GM21529 (cell line): ENCODE data around the gene PTPRA.
"Not testable (repeated sequence)": the region's sequence is repeated elsewhere in the genome, so short reads cannot be mapped to it uniquely, and the experiment has no call there.

Source experiments
- ATAC-seq: cut with Tn5 transposase; IDR thresholded peaks from one replicate; pipeline ENCODE4 v1.9.1; 2021; ENCODE audit not compliant: unreplicated experiment

PTPRA gene

GRCh38 chr20:2993250-2993649 is 120.0 kb downstream of the PTPRA start:
- no peak for ATAC-seq

DNA sequence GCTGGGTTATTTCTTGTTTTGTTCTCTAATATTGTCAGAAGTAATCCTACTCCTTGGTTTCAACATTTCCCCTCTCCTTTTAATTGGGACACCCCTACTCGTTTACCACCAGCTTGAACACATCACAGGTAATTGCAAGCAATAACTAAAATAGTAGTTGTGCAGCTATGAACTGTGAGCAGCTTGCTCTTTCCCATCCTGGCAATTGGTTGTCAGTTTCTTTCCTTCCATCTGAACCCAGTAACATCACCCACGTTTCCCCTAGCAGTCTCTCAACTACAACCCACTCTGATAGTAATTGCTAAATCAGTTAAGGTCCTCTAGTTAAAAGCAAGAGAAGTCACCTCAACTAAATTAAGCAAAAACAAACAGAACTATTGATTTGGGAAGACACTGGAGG is 122.5 kb downstream of the PTPRA start:
- ATAC-seq, result no peak

GRCh38 chr20:2998728-2999127 is 125.4 kb downstream of the PTPRA start:
- ATAC-seq, result no peak

- ATAC-seq, result peak; percentile 58
Measured at GRCh38 chr20:3000852-3001523, 127.7 kb downstream of the PTPRA start.

GRCh38 chr20:3003416-3003815 is 130.1 kb downstream of the PTPRA start:
- no peak for ATAC-seq

DNA sequence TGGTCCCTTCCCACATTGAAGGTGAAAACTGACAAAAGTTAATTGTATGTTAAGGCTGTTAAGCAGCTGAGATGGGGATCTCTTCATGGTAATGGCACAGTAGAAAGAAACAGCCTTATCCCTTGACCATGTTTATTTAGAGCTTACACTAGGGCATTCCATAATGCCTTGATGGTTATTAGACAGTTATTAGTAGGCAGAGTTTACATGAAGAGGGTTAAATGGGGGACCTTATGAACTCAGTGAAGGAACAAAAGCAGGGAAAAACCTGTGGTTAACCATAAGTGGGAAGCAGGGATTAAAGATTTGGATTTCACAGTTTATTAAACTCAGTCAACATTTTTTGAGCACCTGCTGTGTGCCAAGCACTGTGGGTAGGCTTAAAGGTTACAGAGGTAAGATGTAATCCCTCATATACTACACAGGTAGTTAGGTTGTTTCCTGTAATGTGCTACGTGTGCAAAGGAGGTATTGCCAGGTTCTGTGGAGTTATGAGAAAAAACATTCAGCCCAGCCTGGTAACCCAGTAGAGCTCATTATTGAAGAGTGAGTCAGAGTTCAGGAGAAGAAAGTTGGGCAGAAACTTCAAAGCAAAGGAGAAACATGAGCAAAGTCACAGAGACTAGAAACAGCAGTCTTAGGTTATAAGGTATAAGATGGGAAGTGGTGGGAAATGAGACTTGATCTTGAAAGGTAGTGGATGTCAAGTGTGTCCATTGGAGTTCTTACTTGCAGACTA is 137.9 kb downstream of the PTPRA start:
- ATAC-seq, result no peak

DNA sequence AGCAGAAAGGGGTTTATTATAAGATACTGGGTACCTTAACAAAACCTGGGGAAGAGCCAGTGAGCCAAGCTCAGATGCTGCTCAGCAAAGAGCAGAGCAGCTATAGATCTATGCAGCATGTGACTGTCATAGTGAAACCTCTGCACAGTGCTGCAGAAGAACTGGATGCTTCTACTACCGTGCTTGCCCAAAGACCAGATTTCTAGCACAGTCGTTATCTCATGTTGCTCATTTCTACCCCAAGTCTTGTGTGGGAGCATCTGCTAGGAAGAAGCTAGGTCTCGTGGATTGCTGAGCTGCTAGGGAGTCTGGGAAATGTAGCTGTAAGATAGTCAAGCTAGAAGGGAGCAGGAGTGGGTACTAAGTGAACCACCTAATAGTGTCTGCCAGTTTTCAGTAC is 138.5 kb downstream of the PTPRA start:
- no peak for ATAC-seq

DNA sequence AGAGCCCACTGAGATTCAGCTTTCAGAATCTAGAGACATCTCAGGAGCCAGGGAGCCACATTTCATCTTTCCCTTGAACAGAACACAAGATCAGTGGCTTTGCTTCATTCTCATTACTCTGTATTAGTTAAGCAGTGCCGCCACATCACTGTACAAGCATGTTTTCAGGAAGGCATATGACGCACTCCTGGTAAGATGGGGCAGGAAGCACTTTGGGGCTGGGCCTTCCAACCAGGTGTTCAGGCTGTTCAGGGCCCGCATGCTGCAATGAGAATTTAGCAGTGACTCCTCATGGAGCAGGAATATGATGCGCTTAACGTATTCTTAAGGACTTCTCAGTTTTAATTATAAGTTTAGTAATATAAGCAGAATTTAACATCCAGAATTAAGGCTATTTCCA is 140.5 kb downstream of the PTPRA start:
- ATAC-seq, result no peak

- ATAC-seq, result no peak
Measured at GRCh38 chr20:3014179-3014578, 140.9 kb downstream of the PTPRA start.

GRCh38 chr20:3014662-3015061 is 141.4 kb downstream of the PTPRA start:
- no peak for ATAC-seq

DNA sequence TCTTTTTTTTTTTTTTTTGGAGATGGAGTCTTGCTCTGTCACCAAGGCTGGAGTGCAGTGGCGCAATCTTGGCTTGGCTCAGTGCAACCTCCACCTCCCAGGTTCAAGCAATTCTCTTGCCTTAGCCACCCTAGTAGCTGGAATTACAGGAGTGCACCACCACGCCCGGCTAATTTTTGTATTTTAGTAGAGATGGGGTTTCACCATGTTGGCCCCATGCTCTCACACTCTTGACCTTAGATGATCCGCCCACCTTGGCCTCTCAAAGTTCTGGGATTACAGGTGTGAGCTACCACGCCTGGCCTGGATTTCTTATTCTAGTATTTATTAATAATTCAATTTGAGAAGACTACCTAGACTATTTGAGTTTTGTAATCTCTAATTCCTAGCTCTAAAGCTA is 142.0 kb downstream of the PTPRA start:
- not testable (repeated sequence) for ATAC-seq

GRCh38 chr20:3021327-3021726 is 148.0 kb downstream of the PTPRA start:
- ATAC-seq, result no peak

DNA sequence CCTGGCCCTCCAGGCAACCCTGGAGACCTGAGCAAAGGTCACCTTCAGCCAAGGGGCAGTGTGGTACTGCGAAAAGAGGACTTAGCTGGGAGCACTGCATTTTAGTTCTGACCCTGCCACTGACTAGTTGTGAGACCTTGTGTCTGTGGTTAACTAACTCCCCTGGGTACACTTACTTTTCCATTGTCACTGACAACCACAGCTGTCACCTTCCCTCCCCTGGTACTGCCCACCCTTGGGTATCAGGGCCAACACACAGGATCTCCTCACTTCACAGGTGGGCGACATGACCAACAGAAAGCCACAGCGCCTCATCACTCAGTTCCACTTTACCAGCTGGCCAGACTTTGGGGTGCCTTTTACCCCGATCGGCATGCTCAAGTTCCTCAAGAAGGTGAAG is 148.5 kb downstream of the PTPRA start:
- ATAC-seq, result no peak

GRCh38 chr20:3022559-3023490 is 149.5 kb downstream of the PTPRA start:
- not testable (repeated sequence) for ATAC-seq

DNA sequence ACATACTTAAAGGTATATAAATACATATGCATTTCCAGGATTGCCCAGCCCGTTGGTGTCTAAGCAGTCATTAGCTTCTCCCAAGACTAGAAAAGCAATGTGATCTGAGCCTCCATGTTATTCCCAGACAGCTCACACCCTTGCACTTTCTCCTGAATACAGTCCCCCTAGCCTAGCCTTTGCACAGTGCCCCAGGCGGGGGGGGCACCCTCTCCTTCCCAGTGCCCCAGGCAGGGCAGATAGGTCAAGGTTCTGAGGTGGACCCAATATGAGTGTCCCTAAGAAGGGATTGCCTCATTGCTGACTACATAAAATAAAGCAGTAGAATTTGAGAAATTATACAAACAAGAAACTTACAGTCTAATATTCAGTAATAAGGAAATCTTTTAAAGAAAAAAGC is 154.7 kb downstream of the PTPRA start:
- ATAC-seq, result no peak

DNA sequence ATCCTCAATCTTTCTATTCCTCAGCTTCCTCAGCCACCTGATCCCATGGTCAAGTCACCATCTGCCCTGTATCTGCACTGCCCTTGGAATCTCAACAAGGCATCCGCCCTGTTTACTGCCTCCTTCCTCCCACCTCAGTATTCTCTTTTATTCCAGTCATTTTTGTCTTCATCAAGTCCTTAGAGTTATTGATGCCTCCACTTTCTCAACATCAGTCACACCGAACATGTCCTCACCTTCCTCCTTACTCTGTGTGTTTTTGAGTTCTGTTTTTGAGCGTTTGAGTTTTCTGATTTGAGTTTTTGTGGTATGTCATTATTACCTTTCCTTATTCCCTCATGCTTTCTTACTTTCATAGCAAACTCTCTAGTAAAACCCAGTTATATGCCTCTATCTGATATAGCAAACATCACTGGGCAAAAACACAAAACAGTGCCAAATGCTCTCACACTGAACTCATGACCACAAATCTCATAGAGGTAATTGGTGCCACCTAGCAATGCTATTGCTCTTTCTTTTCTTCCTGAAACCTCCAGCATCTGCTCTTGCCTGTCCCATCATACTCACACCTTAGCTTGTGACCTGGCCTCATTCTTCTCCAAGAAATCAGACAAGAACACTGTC is 158.4 kb downstream of the PTPRA start:
- ATAC-seq, result no peak

DNA sequence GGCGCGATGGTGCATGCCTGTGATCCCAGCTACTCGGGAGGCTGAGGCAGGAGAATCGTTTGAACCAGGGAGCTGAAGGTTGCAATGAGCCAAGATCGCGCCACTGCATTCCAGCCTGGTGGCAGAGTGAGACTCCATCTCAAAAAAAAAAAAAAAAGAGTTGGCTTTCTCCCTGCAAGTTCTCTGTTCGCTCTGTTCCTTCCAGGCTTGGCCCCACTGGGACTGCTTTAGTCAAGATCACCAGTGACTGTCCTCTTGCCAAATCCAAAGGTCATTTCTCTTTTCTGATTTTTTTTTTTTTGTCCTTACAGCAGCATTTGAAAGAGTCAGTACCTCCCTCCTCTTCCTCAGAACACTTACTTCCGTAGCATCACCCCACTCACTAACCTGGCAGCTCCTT is 159.3 kb downstream of the PTPRA start:
- no peak for ATAC-seq

GRCh38 chr20:3037654-3038053 is 164.4 kb downstream of the PTPRA start:
- no peak for ATAC-seq

DNA sequence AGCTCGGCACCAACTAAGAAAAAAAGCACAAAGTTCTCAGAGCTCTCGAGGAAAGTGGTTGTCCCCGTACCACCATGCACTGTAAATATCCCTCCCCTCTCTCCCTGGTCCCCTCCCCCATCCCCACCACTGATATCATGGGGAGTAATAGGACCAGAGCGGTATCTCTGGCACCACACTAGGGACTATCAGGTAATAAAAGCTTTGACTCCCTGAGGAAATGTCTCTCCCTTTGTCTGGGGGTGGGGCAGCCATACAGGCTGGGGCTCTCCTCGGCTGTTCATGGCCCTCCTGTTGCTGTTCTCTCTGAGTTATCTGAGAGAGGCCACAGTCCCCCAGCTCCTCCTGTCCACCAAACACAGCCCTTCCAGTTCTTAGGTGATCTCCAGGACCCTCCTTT is 165.2 kb downstream of the PTPRA start:
- ATAC-seq, result no peak

DNA sequence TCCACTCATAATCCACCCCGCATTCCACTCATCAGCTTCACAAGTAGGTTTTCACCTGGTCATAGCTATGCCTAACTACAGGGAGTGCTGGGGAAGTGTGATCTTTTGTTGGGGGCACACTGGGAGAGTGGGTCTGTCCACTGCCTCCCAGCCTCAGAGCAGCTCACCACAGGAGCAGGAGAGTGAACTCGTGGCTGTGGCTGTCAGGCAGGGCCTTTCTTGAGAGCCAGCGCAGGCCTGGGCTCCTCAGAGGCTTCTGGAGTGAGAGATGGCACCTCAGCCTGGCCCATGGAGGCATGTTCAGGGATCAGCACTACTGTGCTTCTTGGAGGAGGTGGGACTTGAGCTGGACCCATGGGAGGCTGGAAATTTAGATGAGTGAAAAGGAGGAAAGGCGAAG is 166.1 kb downstream of the PTPRA start:
- no peak for ATAC-seq

GRCh38 chr20:3040086-3040485 is 166.8 kb downstream of the PTPRA start:
- no peak for ATAC-seq
